Endometrial microvascular endothelial cells (primary cell): Measurements from ENCODE around the gene SLC7A6. TPM values are rescaled to one million over a fixed set of nuclear protein-coding genes. Genes with fewer than 3 reads are reported as not detected.

Experiments
- in situ Hi-C: cut with HindIII; loops from 2 replicates; pipeline ENCODE4 v1.10.0; 2017; ENCODE audit warnings: low sequenced_read_pairs, low pct_unique_long_range_greater_than_20kb; ENCODE audit errors: inconsistent ontology term
- total RNA-seq: library from RNA; depleted of rRNA; stranded (reverse); fragments of >200 nt; gene quantifications from one replicate; pipeline ENCODE4 v1.2.3, GENCODE V29; 2015; ENCODE audit errors: inconsistent ontology term

The SLC7A6 gene
- total RNA-seq, 1 donor from 2014 or later, result 20.1 TPM

GRCh38 chr16:68328860-68329390, 64.6 kb downstream of the SLC7A6 start:
- in situ Hi-C loops, result no loop called here

DNA sequence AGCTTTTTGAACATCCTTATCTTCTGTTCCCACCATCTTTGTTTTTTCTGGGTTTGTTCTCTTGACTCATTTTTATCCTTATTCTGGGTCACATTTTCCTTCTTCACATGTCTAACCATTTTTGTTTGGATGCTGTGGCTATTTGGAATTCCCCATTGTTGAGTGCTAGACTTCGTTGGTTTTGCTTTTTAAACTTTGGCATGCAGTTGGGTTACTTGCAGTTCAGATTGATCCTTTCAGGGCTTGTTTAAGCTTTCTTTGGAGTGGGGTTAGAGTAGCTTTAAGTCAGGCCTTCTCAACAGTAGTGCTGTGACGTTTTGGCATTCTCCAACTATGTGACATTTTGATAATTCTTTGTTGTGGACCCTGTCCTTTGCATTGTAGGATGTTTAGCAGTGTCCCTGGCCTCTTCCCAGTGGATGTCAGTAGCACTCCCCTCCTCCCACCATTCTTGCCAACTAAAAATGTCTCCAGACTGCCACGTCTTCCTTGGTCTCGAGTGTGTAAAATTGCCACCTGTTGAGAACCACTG, 67.6 kb downstream of the SLC7A6 start:
- in situ Hi-C loops, result no loop called here

DNA sequence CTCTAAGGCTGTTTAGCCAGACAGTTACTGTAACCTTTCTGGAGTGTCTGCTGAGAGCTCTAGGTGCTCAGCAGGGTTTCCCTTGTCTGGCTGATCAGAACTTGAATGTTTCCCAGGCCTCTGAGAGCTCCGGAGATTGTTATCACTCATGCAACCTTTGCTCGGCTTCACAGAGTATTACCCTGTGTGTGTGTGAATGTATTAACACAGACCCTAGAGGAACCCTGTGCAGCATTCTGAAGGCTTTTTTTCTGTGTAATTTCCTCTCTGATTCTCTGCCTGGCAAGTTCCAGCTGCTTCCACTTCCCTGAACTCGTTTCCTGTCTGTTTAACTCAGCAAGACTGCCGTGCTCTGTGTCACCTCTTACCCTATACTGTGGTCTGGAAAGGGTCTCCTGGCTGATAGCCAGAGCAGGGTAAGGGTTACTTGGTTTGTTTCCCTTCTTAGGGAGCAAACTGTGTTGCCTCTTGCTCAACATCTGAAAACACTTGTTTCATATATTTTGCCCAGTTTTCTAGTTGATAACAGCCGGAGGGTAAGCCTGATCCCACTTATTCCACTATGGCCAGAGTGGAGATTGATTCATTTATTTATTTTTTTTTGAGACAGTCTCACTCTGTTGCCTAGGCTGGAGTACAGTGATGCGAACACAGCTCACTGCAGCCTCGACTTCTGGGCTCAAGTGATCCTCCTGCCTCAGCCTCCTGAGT, 68.2 kb downstream of the SLC7A6 start:
- in situ Hi-C loops, result no loop called here

- in situ Hi-C loops, result no loop called here
These were observed 70.8 kb downstream of the SLC7A6 start for GRCh38 chr16:68335175-68335574.

GRCh38 chr16:68338326-68339119, 74.2 kb downstream of the SLC7A6 start:
- in situ Hi-C loops, result no loop called here

DNA sequence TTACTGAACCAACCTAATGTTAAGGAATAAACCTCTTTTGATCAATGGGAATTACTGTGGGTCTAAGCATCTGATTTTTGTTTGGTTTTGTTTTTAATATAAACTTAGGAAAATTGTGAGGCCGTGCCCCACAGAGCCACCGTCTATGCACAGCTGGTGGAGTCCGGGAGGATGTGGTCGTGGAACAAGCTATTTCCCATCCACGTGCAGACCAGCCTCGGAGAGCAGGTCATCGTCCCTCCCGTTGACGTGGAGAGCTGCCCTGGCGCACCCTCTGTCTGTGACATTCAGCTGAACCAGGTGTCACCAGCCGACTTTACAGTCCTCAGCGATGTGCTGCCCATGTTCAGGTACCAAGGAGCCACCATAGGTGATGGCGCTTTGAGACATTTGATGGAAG, 74.9 kb downstream of the SLC7A6 start:
- in situ Hi-C loops, result no loop called here

DNA sequence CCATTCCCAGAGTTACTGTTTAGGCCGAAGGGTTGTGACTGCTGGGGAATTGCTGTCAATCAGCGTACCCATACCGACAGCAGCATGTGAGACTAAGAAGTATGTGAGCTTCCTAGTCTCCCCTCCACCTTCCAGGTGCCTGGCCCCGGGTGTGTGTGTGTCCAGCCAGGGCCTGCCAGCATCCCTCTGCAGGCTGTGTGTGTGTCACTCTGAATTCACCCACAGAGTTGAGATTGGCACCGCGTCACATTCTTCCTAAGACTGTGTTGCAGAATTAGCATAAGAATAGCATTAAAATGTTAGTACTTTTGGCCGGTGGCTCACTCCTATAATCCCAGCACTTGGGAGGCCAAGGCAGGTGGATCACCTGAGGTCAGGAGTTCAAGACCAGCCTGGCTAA, 78.3 kb downstream of the SLC7A6 start:
- in situ Hi-C loops, result no loop called here

- in situ Hi-C loops, result no loop called here
These were observed 78.8 kb downstream of the SLC7A6 start for GRCh38 chr16:68343137-68343536.

GRCh38 chr16:68344252-68344651, 79.9 kb downstream of the SLC7A6 start:
- in situ Hi-C loops, result no loop called here

GRCh38 chr16:68345351-68345810, 81.1 kb downstream of the SLC7A6 start:
- in situ Hi-C loops, result no loop called here

DNA sequence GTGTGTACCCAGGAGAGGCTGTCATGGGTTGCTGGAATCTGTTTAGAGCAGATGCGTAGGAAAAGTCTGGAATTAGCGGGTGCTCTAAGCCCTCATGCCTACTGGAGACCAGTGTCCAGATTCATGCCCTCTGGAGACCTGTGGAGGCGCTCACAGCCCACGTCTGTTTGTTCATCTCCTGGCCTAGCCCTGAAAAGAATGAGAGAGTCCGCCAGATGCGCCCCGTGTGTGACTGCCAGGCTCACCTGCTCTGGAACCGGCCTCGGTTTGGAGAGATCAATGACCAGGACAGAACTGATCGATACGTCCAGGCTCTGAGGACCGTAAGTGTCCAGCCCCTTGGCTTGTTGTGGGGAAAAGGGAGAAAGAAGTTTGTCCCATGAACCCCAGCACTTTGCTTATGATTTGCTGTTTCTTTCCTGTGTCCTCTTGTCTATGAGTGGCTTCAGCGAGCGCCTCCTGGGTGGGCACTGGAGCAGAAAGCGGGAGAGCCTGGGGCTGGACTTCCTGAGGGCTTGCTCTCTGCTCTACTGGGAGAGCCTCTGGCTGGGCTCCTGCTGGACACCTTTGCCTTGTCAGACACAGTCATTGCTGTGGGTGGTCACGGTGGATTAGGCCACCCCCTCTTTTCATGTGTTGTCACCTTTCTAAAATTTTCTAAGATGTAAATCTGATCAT, 81.8 kb downstream of the SLC7A6 start:
- in situ Hi-C loops, result no loop called here

DNA sequence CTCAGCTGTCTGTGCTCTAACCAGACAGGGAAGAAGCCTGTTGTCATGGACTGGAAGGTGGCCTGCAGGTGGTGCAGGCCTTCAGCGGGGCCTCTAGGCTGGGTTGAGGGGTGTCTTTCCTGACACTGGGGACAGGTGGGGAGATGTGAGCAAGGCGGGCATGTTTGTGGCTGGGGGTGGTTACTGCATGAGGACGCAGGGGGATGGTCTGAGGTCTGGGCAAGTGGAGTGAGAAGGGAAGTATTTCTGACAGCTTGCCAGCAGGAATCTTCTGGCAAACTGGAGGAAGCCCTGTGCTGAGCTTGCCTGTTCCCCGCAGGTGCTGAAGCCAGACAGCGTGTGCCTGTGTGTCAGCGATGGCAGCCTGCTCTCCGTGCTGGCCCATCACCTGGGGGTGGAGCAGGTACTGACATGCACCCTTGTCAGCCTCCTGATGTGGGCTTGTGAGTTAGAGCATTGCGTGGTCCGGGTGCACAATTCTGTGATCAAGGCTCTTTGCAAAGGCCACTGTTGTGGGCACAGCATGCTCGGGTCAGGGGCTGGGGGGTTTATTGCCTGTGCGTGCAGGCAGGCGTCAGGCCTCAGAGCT, 82.7 kb downstream of the SLC7A6 start:
- in situ Hi-C loops, result no loop called here

- in situ Hi-C loops, result no loop called here
These were observed 83.3 kb downstream of the SLC7A6 start for GRCh38 chr16:68347605-68348004.

DNA sequence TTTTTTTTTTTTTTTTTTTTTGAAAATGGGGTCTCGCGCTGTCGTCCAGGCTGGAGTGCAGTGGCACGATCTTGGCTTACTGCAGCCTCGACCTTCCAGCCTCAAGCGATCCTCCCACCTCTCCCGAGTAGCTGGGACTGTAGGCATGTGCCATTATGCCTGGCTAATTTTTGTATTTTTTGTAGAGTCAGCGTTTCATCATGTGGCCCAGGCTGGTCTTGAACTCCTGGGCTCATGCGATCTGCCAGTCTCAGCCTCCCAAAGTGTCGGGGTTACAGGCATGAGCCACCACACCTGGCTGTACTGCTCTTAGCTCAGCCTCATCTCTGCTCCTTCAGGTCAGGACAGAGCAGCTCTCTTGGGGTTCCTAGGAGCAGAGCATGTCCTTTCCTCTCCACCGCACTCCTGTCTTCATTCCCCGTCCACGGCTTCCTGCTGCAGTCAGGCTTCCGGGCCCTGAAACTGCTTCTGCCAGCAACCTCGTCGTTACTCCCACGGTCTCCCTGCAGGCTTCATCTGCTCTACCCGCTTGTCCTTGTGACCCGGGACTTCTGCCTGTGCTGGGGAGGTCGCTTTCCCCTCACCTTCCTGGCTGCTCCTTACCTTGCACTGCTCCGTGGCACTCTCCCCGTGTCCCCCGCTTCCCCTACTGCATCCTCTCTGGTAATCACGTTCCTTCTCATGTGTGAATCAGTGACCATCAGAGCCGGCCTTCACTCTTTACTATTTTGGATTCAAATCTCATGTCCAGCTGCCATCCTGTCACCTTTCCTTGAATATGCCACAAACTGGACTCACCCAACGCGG, 84.5 kb downstream of the SLC7A6 start:
- in situ Hi-C loops, result no loop called here

GRCh38 chr16:68349838-68350410, 85.6 kb downstream of the SLC7A6 start:
- in situ Hi-C loops, result no loop called here

DNA sequence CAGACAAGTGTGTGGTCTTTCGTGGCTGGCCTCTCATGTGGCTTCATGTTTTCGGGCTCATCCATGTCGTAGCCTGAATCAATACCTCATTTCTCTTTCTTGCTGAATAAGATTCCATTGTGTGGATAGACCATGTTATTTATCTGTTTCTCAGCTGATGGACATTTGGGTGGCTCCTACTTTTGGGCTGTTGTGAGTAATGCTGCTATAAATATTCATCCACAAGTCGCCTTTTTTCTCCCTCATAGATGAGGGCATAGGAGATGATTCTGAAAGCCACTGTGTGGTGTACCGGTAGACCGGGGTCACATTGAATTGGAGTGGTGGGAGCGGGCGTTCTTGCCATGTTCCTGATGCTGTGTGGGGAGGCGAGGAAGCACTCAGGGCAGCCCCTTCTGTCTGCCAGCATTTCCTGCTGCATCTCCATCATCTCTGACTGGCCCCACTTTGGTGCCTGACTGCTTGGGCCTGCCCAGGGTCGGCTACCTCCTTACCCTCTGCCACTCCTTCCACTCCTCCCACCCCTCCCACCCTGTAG, 86.6 kb downstream of the SLC7A6 start:
- in situ Hi-C loops, result no loop called here
